Muscle of back (tissue), 11 donors: ENCODE results near the gene GLRA1. TPM values are rescaled to one million over a fixed set of nuclear protein-coding genes. Genes with fewer than 3 reads are reported as not detected.
"Not testable (repeated sequence)": the region's sequence is repeated elsewhere in the genome, so short reads cannot be mapped to it uniquely, and the experiment has no call there.

ENCODE experiments used
- DNase-seq, 3 donors: peaks; one replicate each; pipeline versions ENCODE4 v3.0.0 to v3.0.0-alpha.2; 2013
- polyA plus RNA-seq, 10 donors: library from polyadenylated mRNA; unstranded; fragments of 120-200 nt; gene quantifications; one replicate each; pipeline ENCODE4 v1.2.1, GENCODE V29; 2013; ENCODE audit not compliant: insufficient read length in 10 of 10

The GLRA1 gene
- polyA plus RNA-seq, 10 donors = 0.07 to 0.14 TPM; not detected in 8

DNA sequence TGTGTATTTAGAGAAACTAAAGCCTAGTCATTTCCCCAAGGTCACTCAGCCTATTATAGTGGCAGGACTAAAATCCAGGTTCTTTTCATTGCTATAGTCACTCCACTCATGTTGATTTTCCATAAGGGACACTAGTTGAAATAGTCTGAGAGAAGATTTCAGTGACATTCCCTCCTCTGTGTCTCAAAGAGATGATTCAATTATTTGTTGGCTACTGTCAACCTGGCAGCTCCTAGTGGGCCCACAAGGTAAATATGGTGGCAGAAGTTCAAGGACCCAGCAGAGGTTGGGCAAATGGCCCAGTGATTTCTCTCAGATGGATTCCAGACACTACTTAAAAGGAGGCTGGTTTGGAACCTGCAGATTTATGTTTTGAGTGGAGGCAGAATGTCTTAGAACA is 104.8 kb downstream of the GLRA1 start:
- DNase-seq = no peak

DNA sequence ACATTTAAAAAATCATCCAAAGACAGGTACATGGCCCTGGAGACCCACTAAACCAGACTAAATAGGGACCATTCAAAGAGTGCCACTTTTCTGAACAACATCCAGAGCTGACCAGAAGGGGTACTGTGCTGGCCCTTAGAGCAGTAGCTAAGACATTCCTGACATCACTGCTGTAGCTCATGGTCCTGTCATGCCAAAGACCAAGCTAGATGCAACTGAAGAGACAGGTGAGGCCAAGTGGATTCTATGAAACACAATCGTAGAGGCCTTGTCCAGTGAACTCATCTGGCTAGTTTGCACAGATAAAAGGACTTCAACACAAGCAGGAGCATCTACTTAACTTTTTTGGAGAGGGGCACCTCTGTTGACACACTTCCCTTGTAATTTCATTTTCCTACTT is 109.6 kb downstream of the GLRA1 start:
- DNase-seq = no peak

DNA sequence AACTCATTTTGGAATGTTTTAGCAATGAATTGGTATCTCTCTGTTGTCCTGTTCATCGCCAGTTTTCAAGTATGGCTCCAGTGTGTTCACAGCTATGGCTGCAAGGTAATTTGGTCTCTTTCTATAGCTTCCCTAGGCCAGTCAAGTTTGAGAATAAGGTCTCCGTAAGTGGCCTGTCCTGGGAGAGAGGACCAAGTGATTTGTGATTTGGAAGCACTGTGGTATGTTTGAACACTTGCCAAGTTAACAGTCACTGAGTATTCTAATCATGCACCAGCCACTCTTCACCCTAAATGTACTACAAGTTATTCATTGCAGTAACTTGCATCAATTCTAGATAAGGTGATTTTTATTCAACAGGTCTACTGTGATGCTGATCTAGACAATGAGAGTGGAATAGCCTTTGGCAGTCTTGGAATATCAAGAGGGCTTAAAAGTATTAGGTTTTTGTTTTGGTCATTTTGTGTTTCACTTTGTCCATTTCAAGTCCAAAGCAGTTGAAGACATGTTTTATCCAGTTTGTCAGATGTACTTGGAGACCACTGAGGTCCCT is 111.8 kb downstream of the GLRA1 start:
- peak in 1 of 3 donors; percentile 28 for DNase-seq

DNA sequence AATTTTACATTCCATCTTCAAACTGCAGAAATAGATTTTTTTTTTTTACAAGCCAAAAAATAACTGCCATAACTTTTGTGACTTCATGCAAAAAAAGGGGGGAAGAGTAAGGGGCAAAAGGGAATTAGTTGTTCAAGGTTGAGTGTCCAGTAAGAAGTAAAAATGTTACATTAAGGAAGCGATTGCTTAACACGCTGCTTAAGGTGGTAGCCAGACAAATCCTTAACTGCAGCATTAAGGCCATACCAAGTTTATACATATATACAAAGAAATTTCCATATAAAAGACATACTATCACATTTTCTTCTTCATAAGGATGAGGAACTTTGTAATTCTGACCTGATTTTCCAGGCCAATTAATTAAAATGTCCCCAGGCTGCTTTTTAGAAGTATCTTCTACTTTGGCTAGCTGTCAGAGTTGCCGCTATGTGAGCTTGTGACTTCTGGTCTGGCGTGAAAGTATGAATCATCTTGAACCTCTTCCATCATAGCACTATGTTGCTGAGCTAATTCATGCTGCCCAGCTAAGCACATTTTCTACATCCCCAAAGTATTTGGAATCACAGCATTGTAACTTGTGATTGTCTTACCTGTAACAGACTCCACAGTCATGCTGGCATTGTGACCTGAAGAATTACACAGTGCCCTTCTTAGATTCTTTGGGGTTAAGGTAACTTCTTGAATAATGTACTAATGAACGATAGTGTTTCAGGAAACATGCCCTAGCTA is 112.9 kb downstream of the GLRA1 start:
- no peak for DNase-seq

DNA sequence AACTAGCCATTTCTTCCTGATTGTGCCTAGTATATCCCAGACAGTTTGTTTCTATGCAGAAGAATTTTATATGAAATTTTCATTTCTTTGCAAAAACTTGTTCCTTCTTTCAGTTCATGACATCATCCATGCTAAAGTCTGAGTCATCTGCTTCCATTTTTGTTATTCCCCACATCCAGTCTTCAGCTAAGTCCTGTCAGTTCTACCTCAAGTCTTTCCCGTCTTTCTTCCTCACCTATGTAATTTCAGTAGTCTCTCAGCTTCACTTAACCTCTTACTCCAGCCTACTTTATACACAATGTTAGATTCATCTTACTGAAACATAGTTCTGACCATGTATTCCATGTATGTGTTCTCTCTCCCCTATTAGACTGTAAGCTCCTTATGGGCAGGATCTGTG is 113.8 kb downstream of the GLRA1 start:
- DNase-seq = no peak

DNA sequence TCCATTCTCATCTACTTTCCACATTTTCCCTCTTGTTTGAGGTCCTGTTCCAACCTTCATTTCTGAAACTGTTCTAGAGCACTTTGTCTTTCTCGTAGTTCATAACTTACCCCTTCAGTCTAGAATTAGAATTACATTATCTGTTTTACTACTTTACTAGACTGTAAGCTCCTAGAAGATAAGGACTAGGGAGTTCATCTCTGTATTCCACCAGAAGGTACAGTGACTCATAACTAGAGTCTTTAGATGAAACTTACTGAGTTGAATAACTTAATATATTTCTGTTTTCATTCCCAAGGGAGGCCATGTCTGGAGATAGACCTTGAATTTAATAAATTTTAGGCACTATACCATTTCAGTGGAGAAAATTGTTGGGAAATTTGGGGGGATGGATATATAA is 114.2 kb downstream of the GLRA1 start:
- no peak for DNase-seq

DNA sequence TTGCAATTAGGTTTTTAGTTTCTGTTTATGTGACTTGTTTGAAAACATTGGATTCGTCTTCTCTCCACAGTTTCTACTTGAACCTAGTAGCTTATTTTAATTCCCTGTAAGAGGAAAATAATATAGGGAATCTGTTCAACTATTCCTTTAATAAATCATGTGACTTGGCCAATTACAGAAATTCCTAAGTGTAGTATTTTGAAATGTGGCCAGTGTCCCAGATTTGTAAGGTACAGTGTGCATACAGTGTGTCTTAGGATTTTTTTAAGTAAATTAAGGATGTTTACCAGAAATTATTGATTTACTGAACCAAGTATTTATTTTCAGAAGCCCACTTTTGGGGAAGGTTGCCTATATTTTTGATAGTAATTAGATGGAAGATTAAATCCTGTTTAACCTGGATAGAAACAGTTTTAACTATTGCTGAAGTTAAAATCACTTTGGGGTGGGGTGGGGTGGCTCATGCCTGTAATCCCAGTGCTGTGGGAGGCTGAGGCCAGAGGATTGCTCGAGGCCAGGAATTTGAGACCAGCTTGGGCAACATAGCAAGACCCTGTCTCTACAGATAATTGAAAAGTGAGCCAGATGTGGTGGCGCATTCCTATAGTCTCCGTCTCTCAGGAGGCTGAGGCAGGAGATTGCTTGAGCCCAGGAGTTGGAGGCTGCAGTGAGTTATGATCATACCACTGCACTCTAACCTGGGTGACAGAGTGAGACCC is 116.0 kb downstream of the GLRA1 start:
- no peak for DNase-seq

DNA sequence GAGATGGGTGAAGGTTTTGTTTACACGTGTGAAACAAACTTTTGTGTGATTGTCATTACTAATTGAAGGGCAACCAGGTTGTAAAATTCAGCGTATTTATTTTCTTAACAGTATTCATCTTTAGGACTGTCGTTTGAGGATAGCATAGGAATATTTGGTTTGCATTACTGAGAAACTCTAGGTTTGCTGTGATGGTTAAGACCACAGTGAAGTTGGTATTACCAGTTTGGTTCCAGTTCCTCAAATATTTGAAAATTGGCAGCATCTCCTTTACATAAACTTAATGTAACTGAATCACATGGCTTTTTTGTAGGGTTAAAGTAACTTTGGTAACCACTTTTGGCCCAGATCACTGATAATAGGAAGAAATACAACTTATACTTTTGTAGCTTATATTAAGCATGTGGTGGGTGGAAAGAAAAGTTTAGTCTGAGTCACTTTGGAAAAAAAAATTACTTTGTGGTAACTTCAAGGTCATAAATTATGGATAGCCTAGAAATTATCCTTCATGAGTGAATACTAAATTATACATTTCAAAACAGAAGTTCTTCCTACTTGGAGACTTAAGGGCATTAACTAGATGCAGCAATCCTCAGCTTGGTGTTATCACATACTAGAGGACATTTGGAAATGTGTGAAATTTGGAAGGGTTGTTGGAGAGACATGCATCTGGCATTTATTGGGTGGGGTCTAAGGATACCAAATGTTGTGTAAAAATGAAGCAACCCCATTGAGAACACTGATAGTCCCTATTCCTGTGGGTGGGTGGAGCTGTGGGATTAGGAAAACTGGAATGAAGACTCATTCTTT is 119.0 kb downstream of the GLRA1 start:
- peak in 1 of 3 donors; percentile 41 for DNase-seq

DNA sequence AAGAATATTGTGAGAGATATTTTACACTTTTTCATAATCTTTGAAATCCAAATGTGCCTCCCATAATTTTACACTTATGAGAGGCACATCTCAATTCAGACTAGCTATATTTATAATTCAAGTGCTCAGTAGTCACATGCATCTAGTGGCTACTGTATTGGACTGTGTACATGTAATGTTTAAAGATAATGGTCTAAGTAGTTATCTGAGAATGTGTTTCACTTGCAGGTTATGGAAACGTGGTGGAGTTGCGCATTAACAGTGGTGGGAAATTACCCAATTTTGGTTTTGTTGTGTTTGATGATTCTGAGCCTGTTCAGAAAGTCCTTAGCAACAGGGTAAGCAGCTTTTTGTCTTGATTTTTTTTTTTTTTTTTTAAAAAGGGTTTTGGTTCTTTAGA is 124.1 kb downstream of the GLRA1 start:
- DNase-seq = no peak

DNA sequence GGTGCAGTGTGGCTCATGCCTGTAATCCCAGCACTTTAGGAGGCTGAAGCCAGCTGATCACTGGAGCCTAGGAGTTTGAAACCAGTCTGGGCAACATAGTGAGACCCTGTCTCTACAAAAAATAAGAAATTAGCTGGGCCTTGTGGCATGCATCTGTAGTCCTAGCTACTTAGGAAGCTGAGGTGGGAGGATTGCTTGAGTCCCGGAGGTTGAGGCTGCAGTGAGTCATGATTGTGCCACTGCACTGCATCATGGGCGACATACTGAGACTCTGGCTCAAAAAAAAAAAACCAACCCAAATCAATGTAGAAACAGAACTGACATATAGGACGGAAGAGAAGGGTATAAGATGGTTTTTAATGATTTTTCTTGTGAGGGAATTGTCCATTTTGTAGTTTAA is 125.2 kb downstream of the GLRA1 start:
- DNase-seq = no peak

DNA sequence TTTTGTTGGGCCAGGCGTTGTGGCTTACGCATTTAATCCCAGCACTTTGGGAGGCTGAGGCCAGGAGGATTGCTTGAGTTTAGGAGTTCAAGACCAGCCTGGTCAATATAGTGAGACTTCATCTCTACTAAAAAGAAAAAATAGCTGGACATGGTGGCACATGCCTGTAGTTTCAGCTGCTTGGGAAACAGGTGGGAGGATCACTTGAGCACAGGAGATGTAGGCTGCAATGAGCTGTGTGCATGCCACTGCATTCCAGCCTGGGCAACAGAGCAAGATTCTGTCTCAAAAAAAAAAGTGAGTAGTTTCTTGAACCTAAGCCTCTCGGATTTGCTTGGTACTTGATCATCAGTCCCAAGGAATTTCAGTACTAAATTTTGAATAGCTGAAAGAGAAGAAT is 126.0 kb downstream of the GLRA1 start:
- no peak for DNase-seq

DNA sequence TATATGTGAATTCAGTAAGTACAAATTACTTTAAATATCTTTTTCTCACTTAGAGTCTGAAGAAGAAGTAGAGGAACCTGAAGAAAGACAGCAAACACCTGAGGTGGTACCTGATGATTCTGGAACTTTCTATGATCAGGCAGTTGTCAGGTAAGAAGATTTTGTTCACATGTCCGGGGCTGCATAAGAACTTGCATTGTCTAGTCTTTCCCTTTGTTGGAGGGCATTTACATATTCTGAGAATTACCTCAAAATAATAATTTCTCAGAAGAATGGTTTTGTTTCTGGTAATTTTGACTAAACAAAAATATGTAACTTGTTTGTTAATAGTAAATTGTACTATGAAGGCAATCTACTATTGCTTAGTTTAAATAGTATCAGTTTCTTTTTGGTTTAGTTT is 129.2 kb downstream of the GLRA1 start:
- DNase-seq = no peak

DNA sequence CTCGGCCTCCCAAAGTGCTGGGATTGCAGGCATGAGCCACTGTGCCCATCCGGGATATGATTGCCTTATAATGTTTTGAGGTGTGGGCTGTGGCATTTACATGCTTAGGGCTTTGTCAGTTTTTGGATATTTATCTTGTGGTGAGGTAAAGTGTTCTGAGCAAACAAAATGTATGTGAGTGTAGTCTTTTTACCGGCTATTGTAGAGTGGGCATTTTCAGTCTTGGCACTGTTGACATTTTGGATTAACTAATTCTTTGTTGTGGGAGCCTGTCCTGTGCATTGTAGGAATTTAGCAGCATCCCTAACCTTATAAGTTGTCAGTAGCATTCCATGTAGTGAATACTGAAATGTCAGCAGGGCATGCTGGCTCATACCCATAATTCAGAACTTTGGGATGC is 131.3 kb downstream of the GLRA1 start:
- DNase-seq = no peak

DNA sequence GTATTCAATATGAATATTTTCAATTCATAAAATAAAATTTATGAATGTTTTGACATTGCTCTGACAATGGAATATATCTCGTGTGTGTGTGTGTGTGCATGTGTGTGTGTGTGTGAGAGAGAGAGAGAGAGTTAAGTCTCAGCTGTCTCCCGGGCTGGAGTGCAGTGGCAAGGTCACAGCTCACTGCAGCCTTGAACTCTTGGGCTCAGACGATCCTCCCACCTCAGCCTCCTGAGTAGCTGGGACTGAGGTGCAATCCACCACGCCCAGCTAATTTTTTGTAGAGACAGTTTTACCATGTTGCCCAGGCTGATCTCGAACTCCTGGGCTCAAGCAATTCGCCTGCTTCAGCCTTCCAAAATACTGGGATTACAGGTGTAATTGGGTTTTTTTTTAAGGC is 136.8 kb downstream of the GLRA1 start:
- no peak for DNase-seq

DNA sequence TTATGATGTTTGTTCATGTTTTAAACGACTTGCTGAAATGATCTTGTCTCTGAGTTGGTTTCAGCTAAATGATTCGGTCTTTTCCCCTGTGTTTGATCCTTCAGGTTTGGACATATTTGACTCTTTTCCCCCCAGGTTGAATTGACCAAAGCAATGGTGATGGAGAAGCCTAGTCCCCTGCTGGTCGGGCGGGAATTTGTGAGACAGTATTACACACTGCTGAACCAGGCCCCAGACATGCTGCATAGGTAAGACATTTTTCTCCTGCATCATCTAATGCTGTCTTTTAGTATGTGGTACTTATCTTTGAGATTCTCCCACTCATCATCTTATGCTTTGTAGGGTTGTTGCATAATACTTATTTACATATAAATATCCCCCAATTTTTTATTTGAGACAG is 138.2 kb downstream of the GLRA1 start:
- DNase-seq = no peak

DNA sequence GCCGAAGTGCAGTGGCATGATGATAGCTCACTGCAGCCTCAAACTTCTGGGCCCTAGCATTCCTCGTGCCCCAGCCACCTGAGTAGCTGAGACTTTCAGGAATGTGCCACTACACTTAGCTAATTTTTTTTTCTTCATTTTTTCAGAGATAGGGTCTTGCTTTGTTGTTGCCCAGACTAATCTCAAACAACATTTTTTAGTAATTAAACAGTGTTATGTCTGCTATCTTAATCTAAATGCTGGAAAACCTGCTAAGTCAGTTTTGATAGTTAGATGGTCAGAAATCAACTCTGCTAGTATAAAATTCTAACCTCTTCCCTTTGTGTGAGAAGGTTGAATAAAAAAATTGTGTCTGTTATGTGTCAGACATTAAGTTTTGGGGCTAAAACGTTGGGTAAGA is 140.5 kb downstream of the GLRA1 start:
- DNase-seq = no peak

DNA sequence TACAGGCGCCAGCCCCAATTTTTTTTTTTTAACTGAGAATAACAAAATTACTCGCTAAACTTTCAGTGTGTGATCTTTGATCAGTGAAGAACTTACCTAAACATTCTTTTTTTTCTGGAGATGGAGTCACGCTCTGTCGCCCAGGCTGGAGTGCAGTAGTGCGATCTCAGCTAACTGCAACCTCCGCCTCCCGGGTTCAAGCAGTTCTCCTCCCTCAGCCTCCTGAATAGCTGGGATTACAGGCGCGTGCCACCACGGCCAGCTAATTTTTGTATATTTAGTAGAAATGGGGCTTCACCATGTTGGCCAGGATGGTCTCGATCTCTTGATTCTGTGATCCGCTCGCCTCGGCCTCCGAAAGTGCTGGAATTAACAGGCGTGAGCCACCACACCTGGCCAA is 141.0 kb downstream of the GLRA1 start:
- not testable (repeated sequence) for DNase-seq

DNA sequence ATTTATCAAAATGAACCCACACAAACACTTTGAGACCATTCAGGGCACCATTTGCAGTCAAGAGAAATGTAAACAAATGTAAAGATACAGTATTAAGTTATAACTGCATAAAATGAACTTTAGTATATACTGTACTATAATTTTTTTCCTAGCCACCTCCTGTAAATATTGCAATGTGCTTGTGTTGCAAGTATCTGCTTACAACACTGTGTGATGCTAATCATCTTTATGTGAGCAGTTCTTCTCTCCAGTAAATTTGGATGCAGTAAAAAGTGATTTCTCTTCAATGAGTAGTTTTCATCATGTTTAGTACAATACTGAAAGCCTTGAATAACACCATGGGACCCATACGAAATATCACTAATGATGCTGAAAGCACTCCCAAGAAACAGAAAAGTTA is 143.4 kb downstream of the GLRA1 start:
- DNase-seq = no peak

DNA sequence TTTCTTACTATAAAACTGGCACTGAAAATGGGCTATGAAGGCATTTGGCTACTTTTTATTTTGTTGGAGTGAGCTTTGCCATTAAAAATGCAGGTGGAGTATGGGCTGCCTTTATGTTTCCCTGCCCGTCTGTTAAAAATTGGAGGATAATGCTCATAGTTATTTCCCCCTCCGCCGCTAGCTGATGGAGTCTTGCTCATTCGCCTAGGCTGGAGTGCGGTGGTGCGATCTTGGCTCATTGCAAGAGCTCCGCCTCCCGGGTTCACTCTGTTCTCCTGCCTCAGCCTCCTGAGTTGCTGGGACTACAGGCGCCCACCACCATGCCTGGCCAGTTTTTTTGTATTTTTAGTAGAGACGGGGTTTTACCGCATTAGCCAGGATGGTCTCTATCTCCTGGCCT is 144.3 kb downstream of the GLRA1 start:
- DNase-seq = no peak

DNA sequence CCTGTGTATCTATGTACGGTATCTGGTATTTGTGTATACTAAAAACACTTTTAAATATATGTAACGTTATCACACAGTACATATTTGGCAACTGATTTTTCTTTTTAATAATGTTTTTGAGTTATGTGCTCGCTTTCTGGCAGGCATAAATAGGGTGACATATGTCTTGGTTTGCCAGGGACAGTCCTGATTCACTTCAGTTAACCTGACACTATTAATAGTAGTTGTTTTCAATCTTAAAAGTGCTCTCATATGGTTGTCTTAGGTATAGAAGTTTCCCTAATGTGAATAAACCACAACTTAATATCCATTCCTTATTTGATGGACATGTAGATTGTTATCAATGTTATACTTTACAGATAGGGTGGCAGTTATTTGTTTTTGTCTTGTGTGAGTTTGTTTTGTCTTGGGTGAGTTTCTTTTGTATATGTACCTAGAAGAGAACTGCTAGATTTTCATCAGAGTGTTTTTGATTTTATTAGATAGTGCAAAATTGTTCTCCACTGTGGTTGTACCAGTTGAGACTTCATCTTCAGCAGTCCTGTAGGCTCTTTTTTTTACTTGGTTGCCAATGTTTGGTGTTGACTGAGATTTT is 145.0 kb downstream of the GLRA1 start:
- no peak for DNase-seq

DNA sequence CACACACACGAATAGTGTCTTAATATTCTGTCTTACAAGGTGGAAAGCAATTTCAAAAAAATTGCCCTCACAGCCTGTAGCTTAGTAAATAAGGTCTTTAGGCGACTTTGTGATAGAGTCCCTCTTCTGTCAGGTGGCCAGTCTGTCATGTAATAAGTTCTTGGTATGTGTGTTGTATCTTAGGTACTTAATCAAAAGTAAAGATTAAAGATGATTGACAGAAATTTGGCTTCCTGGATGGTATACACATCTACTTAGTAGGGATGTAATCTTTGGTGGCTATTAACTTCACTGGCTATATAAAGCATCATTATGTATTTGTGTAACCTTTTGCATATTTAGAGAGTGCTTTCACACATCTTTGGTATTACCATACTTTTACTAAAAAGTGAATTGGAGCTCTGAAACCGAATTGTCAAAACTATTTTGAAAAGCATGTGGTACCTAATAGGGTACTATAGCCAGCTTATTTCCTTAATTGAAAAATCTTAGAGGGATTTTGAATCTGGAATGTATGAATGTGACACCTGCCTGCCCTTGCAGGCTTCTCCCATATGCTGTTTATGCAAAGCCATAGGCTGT is 149.5 kb downstream of the GLRA1 start:
- DNase-seq = no peak

DNA sequence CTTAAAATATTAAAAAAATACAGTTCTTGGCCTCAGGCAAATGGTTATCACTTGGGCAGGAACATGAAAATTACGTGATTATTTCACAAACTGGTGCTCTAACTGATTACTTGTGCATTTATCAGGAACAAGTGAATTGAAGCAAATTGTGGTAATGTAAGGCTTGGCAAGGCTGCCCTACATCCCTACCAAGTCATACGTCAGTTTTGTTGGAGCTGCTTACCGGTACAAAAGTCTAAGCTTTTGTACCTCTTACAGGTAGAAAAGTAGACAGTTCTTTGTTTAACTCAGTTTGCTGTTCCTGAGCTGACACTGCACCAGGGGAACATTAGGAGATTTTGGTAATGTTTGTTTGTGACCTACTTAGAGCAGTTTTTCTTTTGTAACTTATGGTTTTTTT is 150.7 kb downstream of the GLRA1 start:
- no peak for DNase-seq
